Activated CD8-positive, alpha-beta memory T cell treated with anti-CD3 and anti-CD28 coated beads, Interleukin-2, amount 50 U/mL, for 4 hours (primary cell): Measurements from ENCODE around the gene MYH7B.

Experiments
- DNase-seq: peaks from one replicate; pipeline ENCODE4 v3.0.0-alpha.2; 2020

The MYH7B gene

GRCh38 chr20:34945315-34946077 is 10.2 kb upstream of the MYH7B start:
- DNase-seq, result no peak

DNA sequence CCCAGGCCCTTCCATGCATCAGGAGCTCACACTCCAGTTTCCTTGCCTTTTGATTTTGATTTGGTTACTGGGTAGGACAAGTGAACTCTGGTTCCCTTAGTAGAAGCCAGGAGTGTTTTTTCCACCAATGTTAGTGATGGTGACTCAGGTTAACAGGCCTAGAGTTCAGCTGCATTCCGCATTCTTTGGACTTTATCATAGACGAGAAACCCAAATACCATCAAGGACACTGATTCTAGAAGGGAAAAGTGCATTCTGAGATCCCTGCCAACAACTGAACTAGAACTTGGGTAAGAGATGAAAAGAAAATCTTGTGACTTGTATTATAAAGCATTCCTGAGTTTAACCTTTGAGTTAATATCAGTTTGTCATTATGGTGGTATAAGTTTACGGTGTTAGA is 9.0 kb upstream of the MYH7B start:
- no peak for DNase-seq

DNA sequence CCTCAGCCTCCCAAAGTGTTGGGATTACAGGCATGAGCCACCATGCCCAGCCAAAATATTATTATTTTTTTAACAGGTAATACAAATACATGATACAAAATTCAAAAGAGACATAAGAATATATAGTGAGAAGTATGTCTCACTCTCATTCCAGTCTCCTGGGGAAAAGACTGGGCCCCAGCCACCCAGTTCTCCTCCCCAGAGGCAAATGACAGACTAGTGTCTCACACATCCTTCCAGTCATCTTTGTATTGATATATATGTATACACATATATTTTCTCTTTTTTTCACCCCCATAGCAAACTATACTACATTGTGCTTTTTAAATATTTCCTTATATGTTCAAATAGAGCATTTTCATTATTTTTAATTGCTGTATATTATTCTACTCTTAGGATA is 8.3 kb upstream of the MYH7B start:
- DNase-seq, result no peak

DNA sequence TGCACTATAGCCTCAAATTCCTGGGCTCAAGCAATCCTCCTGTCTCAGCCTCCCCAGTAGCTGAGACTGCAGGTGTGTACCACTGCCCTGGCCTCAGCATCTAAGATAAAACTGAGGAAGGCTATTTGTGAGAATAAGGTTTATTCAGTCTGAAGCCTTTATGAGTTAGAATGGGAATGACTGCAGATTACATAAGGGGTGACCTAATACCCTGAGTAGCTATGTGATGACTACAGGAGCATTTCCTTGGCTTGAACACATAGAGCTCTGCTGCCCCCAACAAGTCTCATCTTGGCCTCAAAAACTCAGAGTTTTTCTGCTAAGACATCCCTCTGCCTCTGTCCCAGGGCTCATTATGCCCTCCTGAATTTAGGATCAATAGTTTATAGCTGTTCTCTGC is 7.6 kb upstream of the MYH7B start:
- no peak for DNase-seq

DNA sequence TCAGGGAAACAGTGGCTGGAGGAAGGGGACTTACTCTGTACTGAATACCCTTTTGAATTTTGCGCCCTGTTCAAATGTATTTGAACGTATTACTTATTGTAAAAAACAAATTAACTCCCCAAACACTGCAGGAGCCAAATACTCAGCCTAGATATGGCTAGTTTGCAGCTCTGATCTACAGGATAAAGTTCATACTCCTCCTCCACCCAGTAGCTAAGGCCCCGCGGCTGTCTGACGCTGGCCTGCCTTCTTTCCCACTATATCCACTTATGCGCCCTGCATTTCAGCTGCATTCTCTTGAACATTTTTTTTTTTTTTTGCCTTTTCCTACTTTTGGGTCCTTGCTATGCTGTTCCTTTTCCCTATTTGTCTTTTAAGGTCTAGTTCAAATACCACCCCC is 6.5 kb upstream of the MYH7B start:
- no peak for DNase-seq

DNA sequence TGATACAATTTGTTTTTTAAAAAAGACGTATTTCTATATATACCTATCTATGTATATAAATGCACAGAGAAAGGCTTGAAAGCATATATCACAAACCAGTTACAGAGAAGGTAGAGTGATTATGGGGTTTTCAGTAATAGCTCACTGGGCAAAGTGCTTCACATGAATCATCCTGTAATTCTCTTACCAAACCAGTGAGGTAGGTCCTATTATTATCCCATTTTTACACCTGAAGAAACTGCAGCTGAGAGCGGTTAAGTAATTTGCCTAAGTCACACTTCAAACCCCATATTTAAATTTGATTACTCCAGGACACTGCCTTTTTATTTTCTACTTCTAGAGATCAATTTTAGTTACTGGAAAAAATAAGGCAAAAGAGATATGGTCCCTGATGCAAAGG is 4.4 kb upstream of the MYH7B start:
- DNase-seq, result no peak

- DNase-seq, result no peak
These were observed 4.0 kb upstream of the MYH7B start for GRCh38 chr20:34951652-34952051.

DNA sequence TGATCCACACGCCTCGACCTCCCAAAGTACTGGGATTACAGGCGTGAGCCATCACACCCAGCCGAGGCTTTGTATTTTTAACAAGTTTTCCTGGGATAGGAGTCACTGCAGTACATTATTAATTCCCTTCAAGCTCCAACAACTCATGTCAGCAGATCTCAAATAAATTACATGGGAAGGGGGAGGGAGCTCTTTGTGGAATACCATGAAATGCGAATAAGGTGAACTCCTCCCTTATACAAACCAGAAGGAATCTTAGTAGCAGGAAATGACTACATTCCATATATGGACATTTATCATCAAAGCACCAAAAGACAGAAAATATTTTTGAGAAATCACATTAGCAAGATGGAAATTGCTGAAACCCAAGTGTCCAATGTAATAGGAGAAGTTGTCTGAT is 3.0 kb upstream of the MYH7B start:
- no peak for DNase-seq

- no peak for DNase-seq
These were observed 1.7 kb upstream of the MYH7B start for GRCh38 chr20:34953960-34954359.

- DNase-seq, result no peak
These were observed 801 bp upstream of the MYH7B start for GRCh38 chr20:34954904-34955230.

DNA sequence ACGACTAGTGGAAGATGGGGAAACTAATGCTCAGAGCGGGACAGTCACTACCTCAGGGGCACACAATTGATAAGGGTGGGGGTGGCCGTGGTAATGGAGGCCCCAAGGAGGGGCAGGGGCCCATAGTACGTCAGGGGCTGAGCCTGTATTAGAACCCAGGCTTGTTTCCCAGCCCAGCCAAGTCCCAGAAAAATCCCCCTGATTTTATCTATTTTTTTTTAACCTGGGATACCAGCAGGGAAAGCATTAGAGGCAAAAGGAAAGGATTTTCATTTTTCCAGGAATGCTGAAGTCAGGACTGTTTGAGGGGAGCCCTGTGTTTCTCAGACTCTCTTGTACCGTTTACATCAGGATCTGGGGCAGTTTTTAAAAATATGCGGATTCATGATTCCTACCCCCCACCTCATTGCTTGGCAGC is 382 bp downstream of the MYH7B start:
- no peak for DNase-seq

DNA sequence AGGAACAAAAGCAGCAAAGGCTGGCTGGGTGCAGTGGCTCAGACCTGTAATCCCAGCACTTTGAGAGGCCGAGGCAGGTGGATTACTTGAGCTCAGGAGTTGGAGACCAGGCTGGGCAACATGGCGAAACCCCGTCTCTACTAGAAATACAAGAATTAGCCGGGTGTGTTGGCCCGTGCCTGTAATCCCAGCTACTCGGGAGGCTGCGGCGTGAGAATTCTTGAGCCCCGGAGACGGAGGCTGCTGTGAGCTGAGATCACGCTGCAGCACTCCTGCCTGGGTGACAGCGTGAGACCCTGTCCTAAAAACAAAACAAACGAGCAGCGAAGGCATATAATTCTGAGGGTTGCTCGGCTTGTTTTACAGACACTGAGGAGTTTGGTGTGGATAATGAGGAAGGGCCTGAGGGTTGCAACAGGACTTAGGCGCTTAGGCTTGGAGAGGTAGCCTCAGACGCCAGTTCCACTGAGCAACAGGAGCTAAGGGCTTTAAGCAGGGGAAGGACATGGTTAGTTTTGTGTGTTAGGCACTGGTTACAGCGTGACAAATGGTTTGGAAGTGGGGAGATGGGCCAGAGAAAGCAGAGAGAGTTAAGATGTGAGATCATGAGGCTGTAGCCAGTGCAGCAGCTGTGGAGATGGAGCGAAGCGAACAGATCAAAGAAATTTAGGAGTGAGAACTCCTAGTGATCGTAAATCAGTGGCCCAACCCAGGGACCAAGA is 1.2 kb downstream of the MYH7B start:
- no peak for DNase-seq

GRCh38 chr20:34964486-34964885 is 8.8 kb downstream of the MYH7B start:
- DNase-seq, result no peak

GRCh38 chr20:34965051-34965450 is 9.4 kb downstream of the MYH7B start:
- no peak for DNase-seq

DNA sequence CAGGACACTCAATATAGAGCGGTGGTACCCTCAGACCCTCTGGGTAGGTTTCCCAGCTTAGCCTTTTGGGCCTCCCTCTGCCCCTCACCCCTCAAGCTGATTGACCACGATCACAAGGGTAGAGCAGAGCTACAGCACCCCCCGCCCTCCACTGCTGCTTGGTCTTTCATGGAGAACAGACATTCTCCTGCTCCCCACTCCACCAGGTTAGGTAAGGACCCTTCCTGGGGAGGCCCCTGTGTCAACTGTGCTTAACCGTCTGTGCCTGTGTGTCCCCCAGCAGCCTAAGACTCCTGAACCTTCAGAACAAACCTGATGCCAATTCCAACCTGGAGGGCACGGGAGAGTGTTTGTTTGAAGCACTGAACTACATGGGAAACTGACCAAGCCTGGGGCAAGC is 11.8 kb downstream of the MYH7B start:
- DNase-seq, result no peak

DNA sequence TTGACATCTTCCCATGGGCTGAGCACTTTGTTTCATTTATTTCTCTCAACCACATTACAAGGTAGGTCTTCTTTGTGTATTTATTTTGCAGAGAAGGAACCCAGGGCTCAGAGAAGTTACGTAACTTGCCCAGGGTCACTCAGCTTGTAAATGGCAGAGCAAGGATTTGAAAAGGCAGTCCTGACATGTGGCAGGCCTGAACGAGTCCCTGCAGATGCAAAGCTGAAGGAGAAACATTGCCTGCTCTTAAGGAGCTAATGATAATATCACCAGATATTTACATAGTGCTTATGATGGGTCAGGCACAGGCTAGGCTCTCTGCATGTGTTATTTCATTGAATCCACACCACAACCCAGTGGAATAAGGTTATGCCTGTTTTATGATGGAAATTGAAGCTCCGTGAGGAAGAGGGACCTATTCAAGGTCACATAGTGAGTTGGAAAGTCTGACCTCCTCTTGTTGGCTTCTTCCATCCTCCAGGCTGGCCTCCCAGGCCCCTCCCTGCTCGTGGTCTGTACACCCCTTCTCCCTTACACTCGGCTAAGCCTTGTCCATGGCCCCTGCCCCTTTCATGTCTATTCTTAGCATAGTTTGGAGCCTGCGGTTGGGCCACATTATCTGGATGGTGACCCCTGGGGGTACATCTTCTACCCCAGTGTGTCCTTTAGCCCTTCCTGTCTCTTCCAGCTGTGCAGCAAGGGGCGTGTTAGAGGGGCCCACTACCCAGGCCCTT is 12.5 kb downstream of the MYH7B start:
- no peak for DNase-seq

DNA sequence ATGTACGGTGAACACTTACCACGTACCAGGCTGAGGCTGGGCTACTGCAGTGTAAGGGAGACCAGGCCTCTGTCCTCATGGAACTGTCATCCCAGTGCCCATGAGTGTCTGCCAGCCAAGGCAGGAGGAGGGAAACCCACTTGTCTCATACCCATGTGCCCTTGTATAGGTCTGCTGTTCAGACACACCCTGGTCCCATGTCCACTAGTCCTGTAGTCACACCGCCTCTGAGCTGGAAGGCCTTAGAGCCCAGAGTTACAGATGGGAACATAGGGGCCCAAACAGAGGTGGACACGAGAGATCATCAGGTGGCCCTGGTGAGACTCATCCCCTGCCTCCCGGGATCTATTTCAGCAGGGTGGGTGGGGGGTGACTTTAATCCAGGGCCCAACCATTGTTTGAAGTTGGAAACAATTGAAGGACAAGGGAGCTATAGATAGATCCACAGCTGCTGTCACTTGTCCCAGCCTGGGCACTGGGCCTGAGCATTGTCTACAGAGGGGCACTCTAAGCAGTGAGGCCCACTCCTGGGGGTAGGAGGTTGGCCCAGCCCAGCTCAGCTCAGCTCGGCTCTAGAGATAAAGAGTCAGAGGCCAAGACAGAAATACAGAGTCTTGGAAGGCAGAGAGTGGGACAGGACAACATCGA is 14.6 kb downstream of the MYH7B start:
- no peak for DNase-seq

- no peak for DNase-seq
These were observed 15.3 kb downstream of the MYH7B start for GRCh38 chr20:34970846-34971560.

DNA sequence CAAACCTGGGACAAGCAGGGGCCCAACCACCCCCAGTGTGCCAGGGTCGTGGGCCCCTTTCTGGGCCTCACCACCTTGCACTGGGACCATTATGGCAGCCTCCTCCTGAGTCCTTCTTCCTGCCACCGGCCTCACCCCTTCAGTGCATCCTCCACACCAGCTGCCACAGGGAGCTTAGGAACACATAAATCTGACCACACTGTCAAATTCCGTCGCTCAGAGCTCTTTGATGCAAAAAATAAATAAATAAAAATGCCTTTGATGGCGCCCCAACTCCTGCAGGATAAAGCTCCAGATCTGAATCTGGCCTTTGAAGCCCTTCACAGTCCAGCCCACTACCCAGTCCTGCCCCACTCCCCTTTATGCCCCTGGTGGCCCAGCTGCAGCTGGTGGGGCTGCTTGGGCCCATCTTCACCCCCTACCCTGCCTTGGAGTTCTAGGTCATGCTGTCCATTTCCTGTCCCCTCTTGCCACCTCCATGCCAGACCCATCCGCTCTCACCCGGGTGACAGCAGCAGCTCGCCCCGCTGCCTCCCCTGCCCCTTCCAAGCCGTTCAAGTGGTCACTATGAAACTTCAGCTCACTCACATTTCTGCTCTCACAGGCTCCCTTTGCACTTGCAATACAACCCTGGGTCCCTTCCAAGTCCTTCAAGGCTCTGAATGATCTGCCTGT is 16.0 kb downstream of the MYH7B start:
- no peak for DNase-seq

DNA sequence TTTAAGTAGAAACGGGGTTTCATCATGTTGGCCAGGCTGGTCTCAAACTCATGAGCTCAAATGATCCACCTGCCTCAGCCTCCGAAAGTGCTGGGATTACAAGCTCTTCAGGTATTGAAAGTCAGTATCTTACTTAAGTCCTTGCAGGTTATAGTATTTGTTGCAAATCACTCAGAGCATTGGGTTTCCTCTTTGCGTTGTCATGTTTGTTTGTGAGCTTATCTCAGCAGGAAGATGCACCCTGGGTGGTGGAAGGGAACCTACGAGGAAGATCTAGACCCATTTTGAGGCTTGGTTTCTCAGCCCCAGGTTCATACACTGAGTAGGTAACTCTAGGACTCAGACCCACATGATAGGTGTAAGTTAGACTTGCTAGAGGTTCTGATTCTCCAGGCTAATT is 18.6 kb downstream of the MYH7B start:
- no peak for DNase-seq

GRCh38 chr20:34976286-34976685 is 20.6 kb downstream of the MYH7B start:
- DNase-seq, result no peak

DNA sequence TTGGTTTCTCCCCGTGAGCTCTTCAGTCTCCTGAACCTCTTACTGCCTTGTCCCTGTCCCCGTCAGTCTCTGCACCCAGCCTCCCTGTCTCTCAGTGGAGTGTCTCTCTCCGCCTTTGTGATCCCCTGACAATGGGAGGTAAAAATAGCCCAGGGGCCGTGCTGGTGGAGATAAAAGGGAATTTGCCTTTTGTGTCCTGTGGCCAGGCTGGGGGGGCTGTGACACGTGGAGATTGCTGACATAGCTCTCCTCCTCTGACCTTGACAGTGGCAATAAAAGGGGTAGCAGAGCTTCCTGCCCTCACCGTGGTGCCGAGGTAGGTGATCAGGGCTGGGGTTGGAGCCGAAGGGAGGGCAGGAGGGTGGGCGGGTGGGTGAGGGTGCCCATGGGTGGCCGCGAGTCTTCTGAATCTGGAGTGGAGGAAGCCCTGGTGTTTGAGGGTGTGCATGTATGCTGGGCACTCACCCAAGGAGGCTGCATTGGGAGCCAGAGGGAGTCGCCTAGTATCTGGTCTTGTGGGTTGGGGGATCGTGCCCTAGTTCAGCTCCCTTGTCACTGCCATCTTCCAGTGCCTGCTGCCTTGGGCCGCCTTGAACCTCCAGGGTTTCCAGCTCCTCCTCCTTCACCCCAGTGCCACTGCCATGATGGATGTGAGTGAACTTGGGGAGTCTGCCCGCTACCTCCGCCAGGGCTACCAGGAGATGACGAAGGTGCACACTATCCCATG is 21.9 kb downstream of the MYH7B start:
- no peak for DNase-seq
